HepG2 (cell line): Measurements from ENCODE around the gene LUZP1. TPM values are rescaled to one million over a fixed set of nuclear protein-coding genes. Genes with fewer than 3 reads are reported as not detected.

Experiments used
- ATAC-seq: fragments of 200-7000 bp; cut with Tn5 transposase; 3 replicates; pipeline ENCODE4 v1.9.1; 2020; ENCODE audit warnings: mild to moderate bottlenecking, moderate library complexity
- BruUV-seq: library from RNA; stranded (reverse); fragments of 400-500 nt; replicated peaks from 2 replicates; lab custom pipeline; 2021; lab: Mats Ljungman, UMichigan
- CTCF ChIA-PET: fragments of 300-600 bp; formaldehyde crosslinking; extraction: SDS; loops from one replicate; lab custom pipeline; 2021; ENCODE audit warnings: low total read pairs, inconsistent platforms, low intra/inter-chr PET ratio; lab: Yijun Ruan, JAX
- POLR2A ChIA-PET: fragments of 350-600 bp; sonication (Branson Sonifier 250); formaldehyde crosslinking; loops from one replicate; lab custom pipeline; 2020; ENCODE audit warnings: antibody characterized with exemption, inconsistent platforms; lab: Yijun Ruan, JAX
- DNase-seq: peaks from one replicate; pipeline ENCODE4 v3.0.0-alpha.2; 2015; ENCODE audit warnings: low spot score
- FAIRE-seq: peaks from 3 replicates; lab custom pipeline; 2011; peaks lifted over from hg19 to GRCh38; lab: Jason Lieb, UNC
- H2AFZ ChIP-seq: one replicate; pipeline ENCODE4 v1.6.1; 2011; ENCODE audit warnings: low read length, inconsistent platforms
- H3K27ac ChIP-seq: fragments of 300-600 bp; 3 replicates; pipeline ENCODE4 v1.8.0; 2011; ENCODE audit warnings: mixed run types, mild to moderate bottlenecking, mixed read lengths, low read length, inconsistent platforms; ENCODE audit not compliant: insufficient read depth; ENCODE audit errors: extremely low read length
- H3K27me3 ChIP-seq, 2 experiments: fragments of 200-600 bp in 1 of 2; 2 replicates in 1 of 2; 3 replicates in 1 of 2; pipeline versions ENCODE4 v1.6.0 to v1.8.0; 2011; ENCODE audit warnings: low read length in 2 of 2, mild to moderate bottlenecking in 2 of 2, moderate library complexity in 2 of 2, inconsistent platforms in 1 of 2; ENCODE audit not compliant: insufficient read depth in 2 of 2, control insufficient read depth in 1 of 2
- H3K36me3 ChIP-seq, 2 experiments: fragments of 200-600 bp in 1 of 2; replicated peaks in 1 of 2; 2 replicates in 1 of 2; 3 replicates in 1 of 2; pipeline versions ENCODE4 v1.5.1 to v1.8.0; 2011; ENCODE audit warnings: low read length in 2 of 2, inconsistent platforms in 1 of 2; ENCODE audit not compliant: insufficient read depth in 2 of 2, control insufficient read depth in 1 of 2
- H3K4me1 ChIP-seq: 2 replicates; pipeline ENCODE4 v1.5.1; 2012; ENCODE audit warnings: low read length, inconsistent platforms; ENCODE audit not compliant: insufficient read depth
- H3K4me2 ChIP-seq: 2 replicates; pipeline ENCODE4 v1.6.0; 2011; ENCODE audit warnings: low read depth, low read length, inconsistent platforms
- H3K4me3 ChIP-seq, 3 experiments: fragments of 200-600 bp in 1 of 3; sonication (generic), shearing (Covaris generic) in 1 of 3; replicated peaks in 1 of 3; 2 replicates each; pipeline ENCODE4 v1.5.1; 2011 to 2016; ENCODE audit warnings: low read length in 3 of 3, inconsistent platforms in 2 of 3, low read depth in 2 of 3, mild to moderate bottlenecking in 2 of 3, control low read depth in 1 of 3, mixed read lengths in 1 of 3; ENCODE audit not compliant: insufficient read depth in 1 of 3
- H3K79me2 ChIP-seq: one replicate; pipeline ENCODE4 v1.6.1; 2011; ENCODE audit warnings: low read length, inconsistent platforms; ENCODE audit not compliant: insufficient read depth
- H3K9ac ChIP-seq: 2 replicates; pipeline ENCODE4 v1.6.0; 2011; ENCODE audit warnings: mild to moderate bottlenecking, low read depth, low read length, inconsistent platforms; ENCODE audit not compliant: insufficient read depth
- H3K9me3 ChIP-seq: 2 replicates; pipeline ENCODE4 v1.5.1; 2012; ENCODE audit warnings: mild to moderate bottlenecking, low read length
- H4K20me1 ChIP-seq: 2 replicates; pipeline ENCODE4 v1.6.0; 2011; ENCODE audit warnings: inconsistent platforms, mild to moderate bottlenecking, low read length, moderate library complexity; ENCODE audit not compliant: insufficient read depth
- BRCA1 ChIP-seq: sonication (generic); formaldehyde crosslinking; IDR thresholded peaks from 2 replicates; pipeline ENCODE4 v1.4.0; 2020; ENCODE audit warnings: missing genetic modification reagents
- CTCF ChIP-seq: sonication (generic); formaldehyde crosslinking; IDR thresholded peaks from 2 replicates; pipeline ENCODE4 v1.5.0; 2020; ENCODE audit warnings: mild to moderate bottlenecking, missing genetic modification reagents, moderate library complexity
- DBP ChIP-seq: sonication (generic); formaldehyde crosslinking; IDR thresholded peaks from 2 replicates; pipeline ENCODE4 v1.4.0; 2020; ENCODE audit warnings: missing genetic modification reagents; ENCODE audit errors: not compliant biosample characterization
- HMGA1 ChIP-seq: sonication (generic); formaldehyde crosslinking; conservative IDR thresholded peaks from 2 replicates; pipeline ENCODE4 v1.4.0; 2020; ENCODE audit warnings: missing genetic modification reagents
- RAD21 ChIP-seq: fragments of 450-650 bp; formaldehyde crosslinking; IDR thresholded peaks from 2 replicates; pipeline ENCODE4 v1.5.0; 2020; ENCODE audit warnings: mild to moderate bottlenecking
- SMC3 ChIP-seq: IDR thresholded peaks from 2 replicates; pipeline ENCODE4 v1.6.1; 2011; ENCODE audit warnings: low read length, improper control_type of control experiment
- STAG1 ChIP-seq: sonication (generic); formaldehyde crosslinking; IDR thresholded peaks from 2 replicates; pipeline ENCODE4 v1.4.0; 2020; ENCODE audit warnings: missing genetic modification reagents
- ZNF7 ChIP-seq: IDR thresholded peaks from 2 replicates; pipeline ENCODE4 v1.6.1; 2016; ENCODE audit warnings: missing biosample characterization, missing genetic modification reagents
- ZNF768 ChIP-seq: sonication (generic); formaldehyde crosslinking; IDR thresholded peaks from 2 replicates; pipeline ENCODE4 v1.4.0; 2020; ENCODE audit warnings: missing genetic modification reagents
- ZNF879 ChIP-seq: sonication (generic); formaldehyde crosslinking; IDR thresholded peaks from 2 replicates; pipeline ENCODE4 v1.8.1; 2023; ENCODE audit warnings: missing genetic modification reagents
- WGBS: methylation state at CpG from one replicate; pipeline ENCODE4 v1.1.6; 2017; ENCODE audit warnings: low lambda C conversion rate; 5-methylcytosine and 5-hydroxymethylcytosine counted together
- in situ Hi-C: cut with HindIII; loops from 2 replicates; pipeline ENCODE4 v1.10.0; 2017; ENCODE audit warnings: low pct_unique_long_range_greater_than_20kb; ENCODE audit not compliant: extremely low pct_ligation_motif_present
- intact Hi-C: fragments of 100-400 bp; cut with micrococcal nuclease; formaldehyde crosslinking; loops from one replicate; pipeline ENCODE4 v1.10.0; 2022; ENCODE audit not compliant: unreplicated experiment
- polyA plus RNA-seq, 8 experiments: library from polyadenylated mRNA; depleted of rRNA in 3 of 8; stranded (reverse) in 7 of 8; unstranded in 1 of 8; fragments of >200 nt; fragmentation: Illumina TruSeq in 4 of 8; extraction: Trizol in 4 of 8; gene quantifications; 2 replicates each; pipeline versions ENCODE4 v1.2.1 to v1.2.3, GENCODE V29; 2011 to 2016; ENCODE audit warnings: low read depth in 4 of 8, missing spikeins in 1 of 8, mixed read lengths in 1 of 8; ENCODE audit not compliant: insufficient read depth in 1 of 8
- total RNA-seq, 5 experiments: library from RNA; depleted of rRNA; stranded (reverse); fragments of >200 nt; fragmentation: Illumina TruSeq; extraction: Trizol; gene quantifications; 2 replicates each; pipeline ENCODE4 v1.2.3, GENCODE V29; 2016; ENCODE audit warnings: low read depth in 1 of 5

Gene LUZP1
- total and polyA plus RNA-seq, 2 of the 13 experiments (the other 11 are each of a cell fraction or from before 2014, with no cell fraction given) = 6.9 to 12.7 TPM

GRCh38 chr1:23210963-23211362 is 42.3 kb upstream of the LUZP1 start:
- no peaks in the 10 kb centered on the region for H3K9me3 ChIP-seq
- H3K4me2 ChIP-seq = no peak overlapping the region
- H2AFZ ChIP-seq = no peak overlapping the region
- CTCF ChIA-PET = no interaction called here
- FAIRE-seq (no peak), ATAC-seq (no peak), DNase-seq (no peak)
- H3K9ac ChIP-seq = no peak overlapping the region
- H3K27ac ChIP-seq = no peak overlapping the region
- H3K4me3 ChIP-seq = no peak overlapping the region
- no TSS peak for BruUV-seq
- intact Hi-C loops = loop anchor here (10.0 kb wide), 1 partner anchor 64 kb away; no protein-coding TSS in a partner anchor
- POLR2A ChIA-PET = no interaction called here
- H3K4me1 ChIP-seq = peaks cover 17% of the 10 kb centered on the region
- H3K36me3 ChIP-seq = no peaks in the 10 kb centered on the region
- peaks cover 0 to 1% of the 10 kb centered on the region in 2 experiments; a peak in 1 of 5 replicates for H3K27me3 ChIP-seq
- WGBS = 37% methylated on average over 2 of the region's 2 CpGs
- H4K20me1 ChIP-seq = no peaks in the 10 kb centered on the region
- H3K79me2 ChIP-seq = no peaks in the 10 kb centered on the region
- in situ Hi-C loops = no loop called here
- TF ChIP-seq HMGA1 (CRISPR knock-in tag) = no peak
- no peak for TF ChIP-seq ZNF879
- no peak for TF ChIP-seq ZNF7 (CRISPR knock-in tag)
- peak; percentile 32; the same call in 1 of the 2 replicates for TF ChIP-seq ZNF768
- TF ChIP-seq, all 625 proteins: peak for 1

- in situ Hi-C loops (no loop called here), intact Hi-C loops (loop anchor here (10.0 kb wide), 1 partner anchor 64 kb away; no protein-coding TSS in a partner anchor)
- peaks cover 0 to 1% of the 10 kb centered on the region in 2 experiments; a peak in 1 of 5 replicates for H3K27me3 ChIP-seq
- no peak overlapping the region for H3K4me2 ChIP-seq
- no peak overlapping the region for H2AFZ ChIP-seq
- H3K9me3 ChIP-seq = no peaks in the 10 kb centered on the region
- DNase-seq = no peak
- CTCF ChIA-PET = no interaction called here
- 23% methylated on average over 4 of the region's 6 CpGs for WGBS
- POLR2A ChIA-PET = no interaction called here
- H3K79me2 ChIP-seq = no peaks in the 10 kb centered on the region
- no peak for FAIRE-seq
- H4K20me1 ChIP-seq = no peaks in the 10 kb centered on the region
- H3K9ac ChIP-seq = no peak overlapping the region
- TF ChIP-seq SMC3 = peak; percentile 18; the same call in 1 of the 2 replicates
- no peak for TF ChIP-seq DBP (CRISPR knock-in tag)
- TF ChIP-seq RAD21 (CRISPR knock-in tag) = peak; percentile 31; the same call in 1 of the 2 replicates
- peak; percentile 48 for TF ChIP-seq CTCF (CRISPR knock-in tag)
- peak; percentile 67 for TF ChIP-seq STAG1 (CRISPR knock-in tag)
- TF ChIP-seq ZNF768 = peak; percentile 83
- no peak for TF ChIP-seq BRCA1 (CRISPR knock-in tag)
- H3K4me3 ChIP-seq = no peak overlapping the region
- peak; percentile 79 for ATAC-seq
- no peaks in the 10 kb centered on the region for H3K36me3 ChIP-seq
- peaks cover 11% of the 10 kb centered on the region; the same call in 1 of the 2 replicates for H3K4me1 ChIP-seq
- BruUV-seq = no TSS peak
- H3K27ac ChIP-seq = no peak overlapping the region
These were observed 41.7 kb upstream of the LUZP1 start for GRCh38 chr1:23210351-23210785.
